ENCODE measurements around the gene PDC.

GRCh38 chr1:186479162-186479561 lies 18.2 kb upstream of the PDC start:
- TF ChIP-seq ZBTB33 (CRISPR knock-in tag; IDR thresholded peaks at IDR 0.05) (no peak), ZNF318 (IDR thresholded peaks at IDR 0.05; ENCODE audit: borderline replicate concordance in 1 of 2, low read depth in 1 of 2) (no peak), BRF1 (IDR thresholded peaks at IDR 0.05; ENCODE audit: borderline replicate concordance, extremely low read depth, insufficient read length) (no peak), NFATC3 (IDR thresholded peaks at IDR 0.05) (no peak), CTCF (IDR thresholded peaks at IDR 0.05 in 2 of 3, conservative IDR thresholded peaks at IDR 0.05 in 1 of 3; ENCODE audit: insufficient read depth in 2 of 3, low read depth in 1 of 3, low read length in 3 of 3) (no peak)
